H1 (cell line): ENCODE results near the gene ATG4D. TPM values are rescaled to one million over a fixed set of nuclear protein-coding genes. Genes with fewer than 3 reads are reported as not detected.
A peak's percentile ranks its signal among the peaks of the same experiment; 100 is the strongest.

Experiments
- CEBPB ChIP-seq: IDR thresholded peaks from 2 replicates; pipeline ENCODE4 v1.6.1; 2012; ENCODE audit warnings: low read depth, low read length
- CHD7 ChIP-seq: fragments of 300-600 bp; sonication (generic); IDR thresholded peaks from 2 replicates; pipeline ENCODE4 v1.7.1; 2012; ENCODE audit warnings: low read length, moderate library complexity, mild to moderate bottlenecking, inconsistent platforms; ENCODE audit not compliant: insufficient replicate concordance
- E2F6 ChIP-seq: IDR thresholded peaks from 2 replicates; pipeline ENCODE4 v1.6.1; 2012; ENCODE audit warnings: inconsistent platforms
- EP300 ChIP-seq, 2 experiments: IDR thresholded peaks; 1 replicate in 1 of 2; 2 replicates in 1 of 2; pipeline ENCODE4 v1.6.1; 2011 to 2012; ENCODE audit warnings: low read depth in 2 of 2, low read length in 2 of 2, mild to moderate bottlenecking in 2 of 2, borderline replicate concordance in 1 of 2, inconsistent platforms in 1 of 2, moderate library complexity in 1 of 2
- JUN ChIP-seq: IDR thresholded peaks from 2 replicates; pipeline ENCODE4 v1.6.1; 2011; ENCODE audit warnings: low read depth, mild to moderate bottlenecking, improper control_type of control experiment, low read length
- KDM1A ChIP-seq: fragments of 200-600, 300-600 bp; sonication (generic); IDR thresholded peaks from 2 replicates; pipeline ENCODE4 v1.7.1; 2016; ENCODE audit warnings: mild to moderate bottlenecking, low read length, borderline replicate concordance
- RBBP5 ChIP-seq: IDR thresholded peaks from 2 replicates; pipeline ENCODE4 v1.7.1; 2012; ENCODE audit warnings: low read depth, mild to moderate bottlenecking, inconsistent platforms, low read length, moderate library complexity, borderline replicate concordance
- SP2 ChIP-seq: IDR thresholded peaks from 2 replicates; pipeline ENCODE4 v1.6.1; 2012; ENCODE audit warnings: mild to moderate bottlenecking, low read length, inconsistent platforms
- SUZ12 ChIP-seq: fragments of 200-600 bp; sonication (generic); IDR thresholded peaks from 2 replicates; pipeline ENCODE4 v1.6.1; 2012; ENCODE audit warnings: mild to moderate bottlenecking, inconsistent platforms, low read length, moderate library complexity, mixed read lengths
- YY1 ChIP-seq: IDR thresholded peaks from 2 replicates; pipeline ENCODE4 v1.6.1; 2011; ENCODE audit warnings: low read depth, mild to moderate bottlenecking, low read length
- polyA plus RNA-seq, 7 experiments: library from polyadenylated mRNA; depleted of rRNA in 3 of 7; stranded (reverse) in 5 of 7; unstranded in 2 of 7; fragments of >200 nt in 5 of 7; fragments of 200-250 nt in 2 of 7; gene quantifications; 1 replicate in 5 of 7; 2 replicates in 1 of 7; 4 replicates in 1 of 7; pipeline versions ENCODE4 v1.2.1 to v1.2.3, GENCODE V29; 2011 to 2013; ENCODE audit warnings: missing spikeins in 2 of 7, mixed read lengths in 2 of 7
- total RNA-seq: library from RNA; stranded (reverse); fragmentation: NEBNext Ultra II Directional; extraction: Animal tissue kit (Norgen Biotek cat#: 25700); gene quantifications from 2 replicates; pipeline ENCODE4 v1.2.1, GENCODE V29; 2021

Gene ATG4D
- total and polyA plus RNA-seq, 2 of the 8 experiments (the other 6 are each of a cell fraction or from before 2014, with no cell fraction given), result 39.6 to 43.7 TPM

- TF ChIP-seq CHD7 (no peak), JUN (no peak), KDM1A (no peak), RBBP5 (no peak), YY1 (peak; percentile 55; the same call in 1 of the 2 replicates), SP2 (no peak), SUZ12 (no peak), E2F6 (peak; percentile 62), CEBPB (no peak), EP300 (IDR thresholded peaks at IDR 0.05; ENCODE audit: borderline replicate concordance in 1 of 2, low read depth in 2 of 2, low read length in 2 of 2) (no peak)
These were observed 37.4 kb downstream of the ATG4D start (continued) for GRCh38 chr19:10580979-10581631.
